SK-N-SH (cell line): Measurements from ENCODE around the gene TMEM170B.

ENCODE experiments used
- CHD2 ChIP-seq: fragments of 150-350 bp; IDR thresholded peaks from 2 replicates; pipeline ENCODE4 v1.6.1; 2018; ENCODE audit warnings: low read length; ENCODE audit not compliant: partially characterized antibody
- CTCF ChIP-seq: fragments of 200-600 bp; sonication (generic); IDR thresholded peaks from 2 replicates; pipeline ENCODE4 v1.6.1; 2017; ENCODE audit warnings: antibody characterized with exemption, mild to moderate bottlenecking, moderate library complexity
- ELF1 ChIP-seq: IDR thresholded peaks from 2 replicates; pipeline ENCODE4 v1.4.0; 2012
- EP300 ChIP-seq, 2 experiments: IDR thresholded peaks; 2 replicates each; pipeline versions ENCODE4 v1.4.0 to v1.6.1; 2012; ENCODE audit warnings: borderline replicate concordance in 1 of 2, low read depth in 1 of 2, low read length in 1 of 2
- JUND ChIP-seq: IDR thresholded peaks from 2 replicates; pipeline ENCODE4 v1.4.0; 2012
- NRF1 ChIP-seq: IDR thresholded peaks from 2 replicates; pipeline ENCODE4 v1.6.1; 2012; ENCODE audit warnings: low read depth, mild to moderate bottlenecking, low read length
- POLR2AphosphoS5 ChIP-seq: IDR thresholded peaks from 2 replicates; pipeline ENCODE4 v1.6.1; 2012; ENCODE audit warnings: low read depth, low read length
- RAD21 ChIP-seq: IDR thresholded peaks from 2 replicates; pipeline ENCODE4 v1.6.1; 2012; ENCODE audit warnings: mild to moderate bottlenecking, low read length
- RCOR1 ChIP-seq: fragments of 150-350 bp; IDR thresholded peaks from 2 replicates; pipeline ENCODE4 v1.6.1; 2017; ENCODE audit warnings: antibody characterized with exemption, low read length
- RFX5 ChIP-seq: IDR thresholded peaks from 2 replicates; pipeline ENCODE4 v1.6.1; 2012; ENCODE audit warnings: mild to moderate bottlenecking, improper control_type of control experiment, low read length
- SMC3 ChIP-seq: IDR thresholded peaks from 2 replicates; pipeline ENCODE4 v1.6.1; 2012; ENCODE audit warnings: low read depth, low read length, improper control_type of control experiment
- USF1 ChIP-seq: IDR thresholded peaks from 2 replicates; pipeline ENCODE4 v1.4.0; 2012; ENCODE audit warnings: low read depth, borderline replicate concordance
- TF ChIP-seq, protein P1 (sequence below): IDR thresholded peaks from 2 replicates; pipeline ENCODE4 v1.4.0; 2012; ENCODE audit warnings: low read depth
- TF ChIP-seq, protein P2 (sequence below): IDR thresholded peaks from 2 replicates; pipeline ENCODE4; 2012

GRCh38 chr6:11491596-11492463, 45.7 kb upstream of the TMEM170B start:
- TF ChIP-seq CTCF: no peak
- TF ChIP-seq CHD2: no peak
- TF ChIP-seq SMC3: no peak
- TF ChIP-seq, protein P1, sequence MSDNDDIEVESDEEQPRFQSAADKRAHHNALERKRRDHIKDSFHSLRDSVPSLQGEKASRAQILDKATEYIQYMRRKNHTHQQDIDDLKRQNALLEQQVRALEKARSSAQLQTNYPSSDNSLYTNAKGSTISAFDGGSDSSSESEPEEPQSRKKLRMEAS: no peak
- TF ChIP-seq ELF1: no peak
- TF ChIP-seq RCOR1: no peak
- no peak for TF ChIP-seq POLR2AphosphoS5
- TF ChIP-seq USF1: no peak
- TF ChIP-seq, protein P2, sequence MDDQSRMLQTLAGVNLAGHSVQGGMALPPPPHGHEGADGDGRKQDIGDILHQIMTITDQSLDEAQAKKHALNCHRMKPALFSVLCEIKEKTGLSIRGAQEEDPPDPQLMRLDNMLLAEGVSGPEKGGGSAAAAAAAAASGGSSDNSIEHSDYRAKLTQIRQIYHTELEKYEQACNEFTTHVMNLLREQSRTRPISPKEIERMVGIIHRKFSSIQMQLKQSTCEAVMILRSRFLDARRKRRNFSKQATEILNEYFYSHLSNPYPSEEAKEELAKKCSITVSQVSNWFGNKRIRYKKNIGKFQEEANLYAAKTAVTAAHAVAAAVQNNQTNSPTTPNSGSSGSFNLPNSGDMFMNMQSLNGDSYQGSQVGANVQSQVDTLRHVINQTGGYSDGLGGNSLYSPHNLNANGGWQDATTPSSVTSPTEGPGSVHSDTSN: no peak
- TF ChIP-seq EP300 (IDR thresholded peaks at IDR 0.05; ENCODE audit: borderline replicate concordance in 1 of 2, low read depth in 1 of 2, low read length in 1 of 2): no peak
- no peak for TF ChIP-seq NRF1
- TF ChIP-seq RFX5: no peak
- no peak for TF ChIP-seq JUND
- no peak for TF ChIP-seq RAD21
